GM12878 (cell line): ENCODE measurements around the gene SLC4A1. TPM values are rescaled to one million over a fixed set of nuclear protein-coding genes. Genes with fewer than 3 reads are reported as not detected.

Experiments
- ATAC-seq: fragments of 200-7000 bp; cut with Tn5 transposase; 3 replicates; pipeline ENCODE4 v1.9.1; 2020; ENCODE audit warnings: mild to moderate bottlenecking, moderate library complexity
- BruUV-seq: library from RNA; stranded (reverse); fragments of 400-500 nt; replicated peaks from 2 replicates; lab custom pipeline; 2021; lab: Mats Ljungman, UMichigan
- CTCF ChIA-PET: fragments of 300-600 bp; sonication (Branson Sonifier 250); formaldehyde crosslinking; extraction: SDS; loops from one replicate; lab custom pipeline; 2021; ENCODE audit warnings: inconsistent platforms; lab: Yijun Ruan, JAX
- POLR2A ChIA-PET: fragments of 350-600 bp; formaldehyde crosslinking; extraction: SDS; loops from one replicate; lab custom pipeline; 2021; ENCODE audit warnings: inconsistent platforms; lab: Charles Lee
- RAD21 ChIA-PET: fragments of 300-600 bp; sonication (Branson Sonifier 250); formaldehyde crosslinking; loops from one replicate; lab custom pipeline; 2023; ENCODE audit warnings: antibody characterized with exemption; ENCODE audit not compliant: unreplicated experiment; lab: Charles Lee
- SMC1A ChIA-PET: fragments of 300-600 bp; sonication (Branson Sonifier 250); formaldehyde crosslinking; loops from one replicate; lab custom pipeline; 2023; ENCODE audit not compliant: unreplicated experiment, uncharacterized antibody; lab: Charles Lee
- DNase-seq: peaks from one replicate; pipeline ENCODE4 v3.0.0-alpha.2; 2011; ENCODE audit warnings: low read depth, low spot score
- FAIRE-seq: peaks from 3 replicates; lab custom pipeline; 2011; peaks lifted over from hg19 to GRCh38; lab: Jason Lieb, UNC
- H2AFZ ChIP-seq: 2 replicates; pipeline ENCODE4 v1.6.0; 2011; ENCODE audit warnings: low read depth, low read length, control low read depth; ENCODE audit not compliant: control insufficient read depth
- H3K27ac ChIP-seq: 2 replicates; pipeline ENCODE4 v1.5.1; 2011; ENCODE audit warnings: control low read depth; ENCODE audit not compliant: control insufficient read depth, insufficient read depth
- H3K27me3 ChIP-seq, 2 experiments: replicated peaks in 1 of 2; 2 replicates each; pipeline versions ENCODE4 v1.6.0 to v1.6.1; 2011; ENCODE audit warnings: low read length in 1 of 2; ENCODE audit not compliant: control insufficient read depth in 2 of 2, insufficient read depth in 2 of 2
- H3K36me3 ChIP-seq, 2 experiments: 2 replicates each; pipeline ENCODE4 v1.5.1; 2011; ENCODE audit warnings: low read length in 1 of 2; ENCODE audit not compliant: control insufficient read depth in 2 of 2, insufficient read depth in 2 of 2
- H3K4me1 ChIP-seq: 2 replicates; pipeline ENCODE4 v1.6.1; 2011; ENCODE audit warnings: mild to moderate bottlenecking, low read length, moderate library complexity, mixed read lengths; ENCODE audit not compliant: control insufficient read depth, insufficient read depth
- H3K4me2 ChIP-seq: 2 replicates; pipeline ENCODE4 v1.6.0; 2011; ENCODE audit warnings: control low read depth; ENCODE audit not compliant: control insufficient read depth, insufficient read depth
- H3K4me3 ChIP-seq: fragments of 200-600 bp; sonication (generic); 2 replicates; pipeline ENCODE4 v1.5.1; 2016
- H3K79me2 ChIP-seq: 2 replicates; pipeline ENCODE4 v1.6.0; 2011; ENCODE audit warnings: low read length; ENCODE audit not compliant: control insufficient read depth, insufficient read depth
- H3K9ac ChIP-seq: 2 replicates; pipeline ENCODE4 v1.8.0; 2011; ENCODE audit warnings: low read length, control low read depth, mixed read lengths; ENCODE audit not compliant: control insufficient read depth, insufficient read depth
- H3K9me3 ChIP-seq: replicated peaks from 3 replicates; pipeline ENCODE4 v1.5.1; 2011; ENCODE audit warnings: mild to moderate bottlenecking, low read length; ENCODE audit not compliant: control insufficient read depth, insufficient read depth
- H4K20me1 ChIP-seq: 2 replicates; pipeline ENCODE4 v1.6.0; 2011; ENCODE audit not compliant: control insufficient read depth, insufficient read depth
- BCL3 ChIP-seq: IDR thresholded peaks from 2 replicates; pipeline ENCODE4 v1.6.1; 2011; ENCODE audit warnings: borderline replicate concordance, low read depth, mild to moderate bottlenecking, moderate library complexity, low read length; ENCODE audit not compliant: insufficient read depth, poor library complexity, severe bottlenecking
- CTCF ChIP-seq, 3 experiments: IDR thresholded peaks in 2 of 3; conservative IDR thresholded peaks in 1 of 3; 2 replicates each; pipeline ENCODE4 v1.5.1; 2011; ENCODE audit warnings: low read depth in 3 of 3, low read length in 3 of 3, mild to moderate bottlenecking in 3 of 3, control low read depth in 2 of 3, moderate library complexity in 2 of 3, inconsistent platforms in 1 of 3, mixed read lengths in 1 of 3; ENCODE audit not compliant: control insufficient read depth in 2 of 3, insufficient read depth in 1 of 3; ENCODE audit errors: extremely low read depth in 1 of 3
- HDGF ChIP-seq: fragments of 450-650 bp; IDR thresholded peaks from 2 replicates; pipeline ENCODE4 v1.6.1; 2016; ENCODE audit warnings: antibody characterized with exemption
- NR2C1 ChIP-seq: fragments of 450-650 bp; IDR thresholded peaks from 2 replicates; pipeline ENCODE4 v1.6.1; 2017; ENCODE audit warnings: antibody characterized with exemption, mild to moderate bottlenecking, moderate library complexity
- NR2F1 ChIP-seq: fragments of 450-650 bp; conservative IDR thresholded peaks from 2 replicates; pipeline ENCODE4 v1.6.1; 2017; ENCODE audit warnings: mild to moderate bottlenecking
- SRF ChIP-seq, 2 experiments: IDR thresholded peaks; 2 replicates each; pipeline ENCODE4 v1.6.1; 2011; ENCODE audit warnings: low read depth in 2 of 2, low read length in 2 of 2, mild to moderate bottlenecking in 1 of 2, moderate library complexity in 1 of 2
- WGBS: methylation state at CpG from one replicate; pipeline ENCODE4 v1.1.6; 2016; ENCODE audit warnings: low lambda C conversion rate; ENCODE audit not compliant: insufficient replicate concordance, insufficient coverage; ENCODE audit errors: missing lambda C conversion rate; 5-methylcytosine and 5-hydroxymethylcytosine counted together
- in situ Hi-C: fragments of 300-500 bp; cut with MboI; formaldehyde crosslinking; loops from 9 replicates; pipeline ENCODE4 v1.14.3; 2018; ENCODE audit warnings: mixed read lengths
- intact Hi-C: fragments of 100-400 bp; cut with micrococcal nuclease; formaldehyde crosslinking; loops from one replicate; pipeline ENCODE4 v1.14.2; 2022; ENCODE audit not compliant: unreplicated experiment
- polyA plus RNA-seq, 11 experiments: library from polyadenylated mRNA; depleted of rRNA in 4 of 11; unstranded in 6 of 11; stranded (reverse) in 5 of 11; fragments of >200 nt; fragmentation: Nextera tagmentation in 4 of 11; fragmentation: Illumina TruSeq in 1 of 11; extraction: Ambion mirVana in 4 of 11; extraction: Trizol in 1 of 11; gene quantifications; 1 replicate in 1 of 11; 2 replicates in 10 of 11; pipeline versions ENCODE4 v1.2.1 to v1.2.3, GENCODE V29; 2011 to 2016; ENCODE audit warnings: inconsistent platforms in 2 of 11, missing spikeins in 2 of 11, low read depth in 1 of 11
- total RNA-seq, 4 experiments: library from RNA; depleted of rRNA in 3 of 4; stranded (reverse); fragments of >200 nt in 3 of 4; fragmentation: Illumina TruSeq in 1 of 4; extraction: Trizol in 1 of 4; gene quantifications; 2 replicates each; pipeline versions ENCODE4 v1.2.1 to v1.2.3, GENCODE V29; 2013 to 2021
- TF ChIP-seq, protein P1 (sequence below): IDR thresholded peaks from 2 replicates; pipeline ENCODE4 v1.6.1; 2012; ENCODE audit warnings: low read length, inconsistent platforms

SLC4A1 gene
- total and polyA plus RNA-seq, 10 of the 15 experiments (the other 5 are each of a cell fraction or from before 2014, with no cell fraction given), result 0.03 TPM; not detected in 9

DNA sequence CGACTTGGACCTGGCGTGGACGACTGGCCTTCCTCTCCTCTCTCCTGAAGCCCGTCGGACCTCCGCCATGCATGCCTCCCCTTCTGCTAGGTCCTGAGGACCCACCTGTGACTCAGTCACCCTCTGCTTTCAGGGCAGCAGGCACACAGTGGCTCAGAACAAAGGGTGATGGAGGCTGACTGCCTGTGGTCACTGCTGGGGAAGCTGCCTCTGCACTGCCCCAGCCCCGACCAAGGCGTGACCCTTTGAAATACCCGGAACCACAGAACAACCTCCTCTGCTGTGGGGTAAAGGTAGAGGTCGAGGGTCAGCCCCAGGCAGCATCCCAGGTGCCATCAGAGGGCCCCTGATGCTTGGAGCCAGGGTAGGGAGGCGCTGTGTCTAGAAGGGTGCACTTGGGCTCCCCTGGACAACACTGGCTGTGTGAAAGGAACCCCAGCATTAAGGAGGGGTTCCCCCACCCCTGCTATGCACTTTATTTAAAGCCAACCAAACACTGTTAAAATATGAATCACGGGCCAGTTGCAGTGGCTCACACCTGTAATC is 12.5 kb upstream of the SLC4A1 start:
- Histone ChIP-seq H2AFZ (no peak overlapping the region; the same call in 1 of the 2 replicates), H3K27me3 (no peaks in the 10 kb centered on the region; a peak in 1 of 4 replicates), H3K79me2 (no peaks in the 10 kb centered on the region), H3K27ac (no peak overlapping the region), H3K36me3 (no peaks in the 10 kb centered on the region), H3K9me3 (no peaks in the 10 kb centered on the region), H3K4me2 (peak overlapping the region; percentile 82), H3K9ac (no peak overlapping the region), H4K20me1 (no peaks in the 10 kb centered on the region), H3K4me3 (no peak overlapping the region), H3K4me1 (peaks cover 16% of the 10 kb centered on the region)
- intact Hi-C loops (no loop called here), in situ Hi-C loops (no loop called here)
- ChIA-PET RAD21 (interaction anchor here (0.7 to 2.3 kb wide), 4 partner anchors 33 to 79 kb away, joined by 4 to 6 read pairs (median 5); no protein-coding TSS in a partner anchor), CTCF (interaction anchor here (1.0 kb wide), 1 partner anchor 51 kb away, joined by 3 read pairs; no protein-coding TSS in a partner anchor), POLR2A (interaction anchor here (1.1 to 1.7 kb wide), 4 partner anchors 34 to 71 kb away, joined by 3 to 9 read pairs (median 6); no protein-coding TSS in a partner anchor), SMC1A (interaction anchor here (2.0 kb wide), 1 partner anchor 70 kb away, joined by 6 read pairs; no protein-coding TSS in a partner anchor)
- WGBS, result 46% methylated on average over 12 of the region's 12 CpGs
- no peak for FAIRE-seq
- TF ChIP-seq NR2F1, result peak; percentile 56
- peak; percentile 30; the same call in 1 of the 2 replicates for TF ChIP-seq NR2C1
- TF ChIP-seq SRF (IDR thresholded peaks at IDR 0.05; ENCODE audit: low read depth in 2 of 2, low read length in 2 of 2), result no peak
- ATAC-seq, result peak; percentile 13
- no TSS peak for BruUV-seq
- DNase-seq, result no peak

DNA sequence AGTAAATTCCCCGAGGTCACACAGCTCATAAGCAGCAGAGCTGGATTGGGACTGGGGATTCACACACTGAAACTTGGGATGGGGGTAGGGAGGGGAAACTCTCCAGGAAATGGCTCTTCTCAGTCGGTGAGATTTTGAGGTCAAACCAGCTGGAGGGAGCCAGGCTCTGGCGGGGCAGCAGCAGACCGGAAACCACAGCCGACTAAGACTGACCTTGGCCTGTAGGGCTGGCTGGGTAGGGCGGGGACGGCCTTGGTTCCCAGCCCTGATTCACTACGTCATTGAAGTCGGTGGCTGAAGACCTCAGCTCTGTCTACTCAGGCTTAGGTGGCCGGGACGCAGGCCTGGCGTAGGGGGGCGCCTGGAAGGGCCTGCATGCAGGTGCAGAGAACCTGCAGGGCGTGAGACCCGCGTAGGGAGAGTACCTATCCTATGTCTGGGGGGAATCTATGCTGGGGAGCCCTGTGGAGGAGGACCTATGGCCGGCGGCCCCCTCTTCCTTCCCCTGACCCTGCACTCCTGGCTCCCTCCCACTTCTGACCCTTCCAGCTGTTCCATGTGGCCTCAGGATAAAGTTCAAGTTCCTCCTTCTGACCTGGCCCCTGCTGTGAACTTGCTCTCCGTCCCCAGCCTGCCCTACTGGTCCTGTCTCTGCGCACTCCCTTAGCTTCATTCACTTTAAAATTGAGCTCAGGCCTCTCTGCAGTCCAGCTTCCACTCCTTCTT is 11.9 kb upstream of the SLC4A1 start:
- Histone ChIP-seq H3K36me3 (no peaks in the 10 kb centered on the region), H3K79me2 (no peaks in the 10 kb centered on the region), H3K9me3 (no peaks in the 10 kb centered on the region), H3K4me3 (no peak overlapping the region), H2AFZ (peak overlapping the region; percentile 28; the same call in 1 of the 2 replicates), H3K27me3 (no peaks in the 10 kb centered on the region; a peak in 1 of 4 replicates), H3K27ac (peak overlapping the region; percentile 26), H4K20me1 (no peaks in the 10 kb centered on the region), H3K9ac (no peak overlapping the region), H3K4me2 (peak overlapping the region; percentile 82), H3K4me1 (peaks cover 16% of the 10 kb centered on the region)
- ChIA-PET CTCF (interaction anchor here (0.8 to 1.7 kb wide), 6 partner anchors 12 to 76 kb away, joined by 3 to 4 read pairs (median 4); no protein-coding TSS in a partner anchor), SMC1A (interaction anchor here (2.0 kb wide), 1 partner anchor 70 kb away, joined by 6 read pairs; no protein-coding TSS in a partner anchor), POLR2A (interaction anchor here (0.7 to 1.7 kb wide), 5 partner anchors 34 to 70 kb away, joined by 3 to 9 read pairs (median 6); no protein-coding TSS in a partner anchor), RAD21 (interaction anchor here (0.7 to 2.3 kb wide), 5 partner anchors 33 to 78 kb away, joined by 3 to 6 read pairs (median 4); no protein-coding TSS in a partner anchor)
- intact Hi-C loops (no loop called here), in situ Hi-C loops (loop anchor here (5.0 kb wide), 1 partner anchor 53 kb away; no protein-coding TSS in a partner anchor)
- BruUV-seq, result no TSS peak
- 13% methylated on average over 20 of the region's 20 CpGs for WGBS
- DNase-seq (peak; percentile 66), FAIRE-seq (peak; percentile 91), ATAC-seq (peak; percentile 100)
- TF ChIP-seq HDGF (no peak), BCL3 (peak; percentile 16), CTCF (IDR thresholded peaks at IDR 0.05 in 2 of 3, conservative IDR thresholded peaks at IDR 0.05 in 1 of 3; ENCODE audit: control insufficient read depth in 2 of 3, extremely low read depth in 1 of 3, insufficient read depth in 1 of 3, low read depth in 3 of 3, low read length in 3 of 3) (no peak)
- TF ChIP-seq, protein P1, sequence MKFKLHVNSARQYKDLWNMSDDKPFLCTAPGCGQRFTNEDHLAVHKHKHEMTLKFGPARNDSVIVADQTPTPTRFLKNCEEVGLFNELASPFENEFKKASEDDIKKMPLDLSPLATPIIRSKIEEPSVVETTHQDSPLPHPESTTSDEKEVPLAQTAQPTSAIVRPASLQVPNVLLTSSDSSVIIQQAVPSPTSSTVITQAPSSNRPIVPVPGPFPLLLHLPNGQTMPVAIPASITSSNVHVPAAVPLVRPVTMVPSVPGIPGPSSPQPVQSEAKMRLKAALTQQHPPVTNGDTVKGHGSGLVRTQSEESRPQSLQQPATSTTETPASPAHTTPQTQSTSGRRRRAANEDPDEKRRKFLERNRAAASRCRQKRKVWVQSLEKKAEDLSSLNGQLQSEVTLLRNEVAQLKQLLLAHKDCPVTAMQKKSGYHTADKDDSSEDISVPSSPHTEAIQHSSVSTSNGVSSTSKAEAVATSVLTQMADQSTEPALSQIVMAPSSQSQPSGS, result peak; percentile 49; the same call in 1 of the 2 replicates
